K562 (cell line): Measurements from ENCODE around the gene MYO3B. TPM values are rescaled to one million over a fixed set of nuclear protein-coding genes. Genes with fewer than 3 reads are reported as not detected.

Experiments
- DACH1 ChIP-seq: fragments of 450-650 bp; IDR thresholded peaks from 2 replicates; pipeline ENCODE4 v1.6.1; 2018; ENCODE audit not compliant: partially characterized antibody
- DPF2 ChIP-seq: fragments of 450-650 bp; IDR thresholded peaks from 2 replicates; pipeline ENCODE4 v1.6.1; 2016
- EP300 ChIP-seq: IDR thresholded peaks from 2 replicates; pipeline ENCODE4 v1.6.1; 2012; ENCODE audit warnings: low read length, improper control_type of control experiment
- FOXM1 ChIP-seq, 2 experiments: fragments of 450-650 bp in 1 of 2; sonication (generic) in 1 of 2; formaldehyde crosslinking in 1 of 2; IDR thresholded peaks; 2 replicates each; pipeline versions ENCODE4 v1.6.1 to v1.9.0; 2017 to 2022; ENCODE audit warnings: low read depth in 2 of 2, mild to moderate bottlenecking in 2 of 2, missing genetic modification reagents in 1 of 2, moderate library complexity in 1 of 2
- JUN ChIP-seq, 2 experiments: sonication (generic) in 1 of 2; formaldehyde crosslinking in 1 of 2; IDR thresholded peaks; 2 replicates each; pipeline versions ENCODE4 v1.6.1 to v1.8.0; 2012 to 2022; ENCODE audit warnings: borderline replicate concordance in 2 of 2, mild to moderate bottlenecking in 2 of 2, improper control_type of control experiment in 1 of 2, low read depth in 1 of 2, low read length in 1 of 2, missing genetic modification reagents in 1 of 2
- KDM5B ChIP-seq: fragments of 200-600 bp; sonication (generic); IDR thresholded peaks from 2 replicates; pipeline ENCODE4 v1.6.1; 2012; ENCODE audit warnings: low read depth, mild to moderate bottlenecking, moderate library complexity, low read length, control low read depth, inconsistent platforms; ENCODE audit not compliant: insufficient replicate concordance
- MEF2D ChIP-seq: conservative IDR thresholded peaks from 2 replicates; pipeline ENCODE4 v1.6.1; 2016; ENCODE audit warnings: low read depth, missing genetic modification characterization, missing compliant biosample characterization
- MGA ChIP-seq: fragments of 450-650 bp; IDR thresholded peaks from 2 replicates; pipeline ENCODE4 v1.6.1; 2016; ENCODE audit warnings: mild to moderate bottlenecking, moderate library complexity
- MYC ChIP-seq, 2 experiments: fragments of 250-450 bp in 1 of 2; sonication (Bioruptor Pico) in 1 of 2; IDR thresholded peaks; 2 replicates each; pipeline versions ENCODE4 v1.5.1 to v1.6.1; 2012 to 2021; ENCODE audit warnings: low read depth in 2 of 2, borderline replicate concordance in 1 of 2, improper control_type of control experiment in 1 of 2, low read length in 1 of 2, mild to moderate bottlenecking in 1 of 2, moderate library complexity in 1 of 2
- NCOA4 ChIP-seq: fragments of 450-650 bp; IDR thresholded peaks from 2 replicates; pipeline ENCODE4 v1.6.1; 2018; ENCODE audit warnings: mild to moderate bottlenecking; ENCODE audit not compliant: partially characterized antibody
- RBM14 ChIP-seq: fragments of 200-400 bp; formaldehyde crosslinking; IDR thresholded peaks from 2 replicates; pipeline ENCODE4 v1.6.1; 2018; ENCODE audit warnings: low read depth, mild to moderate bottlenecking, low read length, moderate library complexity, borderline replicate concordance; ENCODE audit not compliant: insufficient read depth
- ZBTB12 ChIP-seq: fragments of 250-450 bp; sonication (Bioruptor Pico); IDR thresholded peaks from 2 replicates; pipeline ENCODE4 v1.4.0; 2020
- ZEB2 ChIP-seq: fragments of 450-650 bp; IDR thresholded peaks from 2 replicates; pipeline ENCODE4 v1.6.1; 2016
- ZNF239 ChIP-seq: fragments of 250-450 bp; sonication (Bioruptor Pico); IDR thresholded peaks from 2 replicates; pipeline ENCODE4 v1.4.0; 2020; ENCODE audit warnings: mild to moderate bottlenecking
- polyA plus RNA-seq, 8 experiments: library from polyadenylated mRNA; depleted of rRNA in 4 of 8; stranded (reverse) in 5 of 8; unstranded in 3 of 8; fragments of >200 nt; fragmentation: Nextera tagmentation in 2 of 8; fragmentation: Illumina TruSeq in 1 of 8; extraction: Ambion mirVana in 2 of 8; extraction: Trizol in 1 of 8; gene quantifications; 2 replicates each; pipeline versions ENCODE4 v1.2.1 to v1.2.3, GENCODE V29; 2011 to 2014; ENCODE audit warnings: inconsistent platforms in 1 of 8, missing spikeins in 1 of 8
- total RNA-seq, 7 experiments: library from RNA; depleted of rRNA in 6 of 7; stranded (reverse); fragments of >200 nt in 6 of 7; fragmentation: Illumina TruSeq in 2 of 7; extraction: Trizol in 2 of 7; gene quantifications; 2 replicates each; pipeline versions ENCODE4 v1.2.1 to v1.2.3, GENCODE V29; 2011 to 2021; ENCODE audit warnings: low replicate concordance in 1 of 7

Gene MYO3B
- total and polyA plus RNA-seq, 9 of the 15 experiments (the other 6 are each of a cell fraction or from before 2014, with no cell fraction given), result 2.7 to 6.5 (median 3.6) TPM

GRCh38 chr2:170143045-170143717, 34.8 kb upstream of the MYO3B start (continued):
- no peak for TF ChIP-seq KDM5B
- peak; percentile 90 for TF ChIP-seq FOXM1 (IDR thresholded peaks at IDR 0.05; ENCODE audit: low read depth)
- no peak for TF ChIP-seq FOXM1 (CRISPR knock-in tag; IDR thresholded peaks at IDR 0.05; ENCODE audit: low read depth)
- TF ChIP-seq ZBTB12 (CRISPR knock-in tag), result no peak
- TF ChIP-seq MYC (IDR thresholded peaks at IDR 0.05; ENCODE audit: low read depth, low read length), result peak; percentile 72
- no peak for TF ChIP-seq MYC (CRISPR knock-in tag; IDR thresholded peaks at IDR 0.05; ENCODE audit: borderline replicate concordance, low read depth)
- TF ChIP-seq DPF2, result peak; percentile 99
- TF ChIP-seq RBM14, result no peak
- TF ChIP-seq NCOA4, result no peak
- TF ChIP-seq MEF2D (tag), result peak; percentile 83
- no peak; the same call in 1 of the 2 replicates for TF ChIP-seq MGA
- TF ChIP-seq ZEB2, result peak; percentile 63; the same call in 1 of the 2 replicates
- peak; percentile 97 for TF ChIP-seq EP300
- TF ChIP-seq JUN (IDR thresholded peaks at IDR 0.05; ENCODE audit: borderline replicate concordance, low read depth, low read length), result peak; percentile 74; the same call in 1 of the 2 replicates
- no peak; the same call in 1 of the 2 replicates for TF ChIP-seq JUN (CRISPR knock-in tag; IDR thresholded peaks at IDR 0.05; ENCODE audit: borderline replicate concordance)
- TF ChIP-seq DACH1, result peak; percentile 65
- TF ChIP-seq ZNF239 (CRISPR knock-in tag), result 0 out of 2 replicates have a peak, but pooled peaks have one; percentile 9
